Skeletal muscle tissue (tissue), 4 donors: Measurements from ENCODE around the gene TTC7B. TPM values are rescaled to one million over a fixed set of nuclear protein-coding genes. Genes with fewer than 3 reads are reported as not detected.
A peak's percentile ranks its signal among the peaks of the same experiment; 100 is the strongest.

Experiments used
- H3K27ac ChIP-seq: one replicate; pipeline ENCODE4 v1.7.0; 2013; ENCODE audit warnings: mild to moderate bottlenecking, low read depth, low read length, inconsistent platforms
- H3K27me3 ChIP-seq, 3 donors: one replicate each; pipeline ENCODE4 v1.7.0; 2013; ENCODE audit warnings: low read length in 3 of 3; ENCODE audit not compliant: control insufficient read depth in 3 of 3, insufficient read depth in 3 of 3
- H3K36me3 ChIP-seq, 3 donors: one replicate each; pipeline ENCODE4 v1.7.0; 2013; ENCODE audit warnings: low read length in 3 of 3; ENCODE audit not compliant: control insufficient read depth in 3 of 3, insufficient read depth in 3 of 3
- H3K4me1 ChIP-seq, 3 donors: one replicate each; pipeline ENCODE4 v1.7.0; 2013; ENCODE audit warnings: low read length in 3 of 3, mild to moderate bottlenecking in 3 of 3; ENCODE audit not compliant: control insufficient read depth in 3 of 3, insufficient read depth in 3 of 3
- H3K4me3 ChIP-seq, 3 donors: one replicate each; pipeline ENCODE4 v1.7.0; 2013; ENCODE audit warnings: low read length in 3 of 3
- H3K9ac ChIP-seq, 3 donors: one replicate each; pipeline ENCODE4 v1.7.0; 2013; ENCODE audit warnings: low read length in 3 of 3, mild to moderate bottlenecking in 3 of 3, moderate library complexity in 2 of 3, low read depth in 1 of 3
- H3K9me3 ChIP-seq, 3 donors: one replicate each; pipeline ENCODE4 v1.7.0; 2013; ENCODE audit warnings: low read length in 3 of 3; ENCODE audit not compliant: control insufficient read depth in 3 of 3
- total RNA-seq: library from RNA; depleted of rRNA; stranded (reverse); fragments of >200 nt; gene quantifications from one replicate; pipeline ENCODE4 v1.2.3, GENCODE V29; 2014
- donor health status: Osteomylitis.

TTC7B gene
- total RNA-seq, 1 donor from 2014 or later, result 5.7 TPM

- Histone ChIP-seq H3K27ac (no peak overlapping the region), H3K4me1 (peaks cover 38 to 53% (median 40%) of the 10 kb centered on the region in 3 donors), H3K36me3 (peaks cover 0 to 4% (median 4%) of the 10 kb centered on the region in 3 donors), H3K27me3 (no peaks in the 10 kb centered on the region), H3K4me3 (no peak overlapping the region), H3K9me3 (no peaks in the 10 kb centered on the region), H3K9ac (no peak overlapping the region)
Observed at GRCh38 chr14:90548455-90548854, 267.8 kb downstream of the TTC7B start.

- Histone ChIP-seq H3K36me3 (peaks cover 0 to 4% (median 4%) of the 10 kb centered on the region in 3 donors), H3K27me3 (no peaks in the 10 kb centered on the region), H3K4me1 (peaks cover 38 to 51% (median 40%) of the 10 kb centered on the region in 3 donors), H3K4me3 (no peak overlapping the region), H3K9me3 (no peaks in the 10 kb centered on the region), H3K27ac (no peak overlapping the region), H3K9ac (no peak overlapping the region)
Observed at GRCh38 chr14:90547968-90548367, 268.3 kb downstream of the TTC7B start.

DNA sequence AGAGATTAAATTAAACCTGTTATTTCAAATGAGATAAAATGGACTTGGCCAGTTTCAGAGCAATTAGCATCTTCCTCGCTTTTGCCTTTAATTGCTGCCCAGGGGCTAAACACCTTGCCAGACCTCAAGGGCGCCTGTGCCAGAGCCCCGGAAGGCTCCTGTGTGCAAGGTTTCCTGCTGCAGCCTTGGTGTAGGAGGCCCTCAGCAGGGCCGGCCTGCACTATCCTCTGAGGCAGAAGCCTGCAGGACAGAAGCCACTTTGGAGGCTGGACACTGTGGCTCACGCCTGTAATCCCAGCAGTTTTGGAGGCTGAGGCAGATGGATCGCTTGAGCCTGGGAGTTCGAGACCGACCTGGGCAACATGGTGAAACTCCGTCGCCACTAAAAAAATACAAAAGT is 269.0 kb downstream of the TTC7B start:
- peak overlapping the region in 1 of 3 donors; percentile 62 for H3K9ac ChIP-seq
- peaks cover 0 to 4% (median 4%) of the 10 kb centered on the region in 3 donors for H3K36me3 ChIP-seq
- no peak overlapping the region for H3K4me3 ChIP-seq
- no peaks in the 10 kb centered on the region for H3K27me3 ChIP-seq
- no peak overlapping the region for H3K27ac ChIP-seq
- no peaks in the 10 kb centered on the region for H3K9me3 ChIP-seq
- H3K4me1 ChIP-seq, result peaks cover 35 to 48% (median 40%) of the 10 kb centered on the region in 3 donors

- peaks cover 30 to 43% (median 40%) of the 10 kb centered on the region in 3 donors for H3K4me1 ChIP-seq
- peaks cover 0 to 4% (median 4%) of the 10 kb centered on the region in 3 donors for H3K36me3 ChIP-seq
- peak overlapping the region; percentile 77 for H3K27ac ChIP-seq
- peak overlapping the region; percentile 19 to 62 (median 43) for H3K9ac ChIP-seq
- H3K27me3 ChIP-seq, result no peaks in the 10 kb centered on the region
- no peak overlapping the region for H3K4me3 ChIP-seq
- no peaks in the 10 kb centered on the region for H3K9me3 ChIP-seq
Observed at GRCh38 chr14:90546767-90547166, 269.5 kb downstream of the TTC7B start.

GRCh38 chr14:90545966-90546751 is 270.1 kb downstream of the TTC7B start:
- Histone ChIP-seq H3K4me1 (peaks cover 25 to 40% (median 37%) of the 10 kb centered on the region in 3 donors), H3K36me3 (peaks cover 3 to 7% (median 6%) of the 10 kb centered on the region in 3 donors), H3K9me3 (no peaks in the 10 kb centered on the region), H3K9ac (peak overlapping the region; percentile 19 to 68 (median 62)), H3K27ac (peak overlapping the region; percentile 77), H3K4me3 (peak overlapping the region in 1 of 3 donors; percentile 45), H3K27me3 (no peaks in the 10 kb centered on the region)

- H3K9ac ChIP-seq, result peak overlapping the region in 2 of 3 donors; percentile 62 to 68
- H3K4me3 ChIP-seq, result peak overlapping the region in 1 of 3 donors; percentile 45
- peak overlapping the region; percentile 77 for H3K27ac ChIP-seq
- H3K27me3 ChIP-seq, result no peaks in the 10 kb centered on the region
- H3K4me1 ChIP-seq, result peaks cover 22 to 40% (median 30%) of the 10 kb centered on the region in 3 donors
- H3K36me3 ChIP-seq, result peaks cover 8 to 12% (median 11%) of the 10 kb centered on the region in 3 donors
- no peaks in the 10 kb centered on the region for H3K9me3 ChIP-seq
Observed at GRCh38 chr14:90545382-90545781, 270.8 kb downstream of the TTC7B start.

DNA sequence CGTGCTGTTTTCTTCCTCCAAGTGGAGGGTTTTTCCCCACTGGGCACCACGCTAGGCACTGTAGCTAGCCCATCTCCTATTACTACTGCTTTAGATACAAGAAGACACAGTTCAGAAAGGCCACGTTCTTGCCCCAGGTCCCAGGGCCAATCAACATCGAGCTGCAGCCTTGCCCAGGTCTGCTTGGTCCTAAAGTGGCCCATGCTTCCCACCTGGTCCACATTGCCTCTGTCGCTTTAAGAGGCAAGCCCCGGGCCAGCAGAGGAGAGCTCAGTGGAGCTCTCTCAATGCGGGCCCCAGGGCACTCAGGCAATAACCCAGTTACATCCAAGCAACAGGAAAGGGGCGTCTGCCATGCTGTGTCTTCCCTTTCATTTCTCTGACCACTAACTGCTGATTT is 271.3 kb downstream of the TTC7B start:
- peaks cover 8 to 14% (median 12%) of the 10 kb centered on the region in 3 donors for H3K36me3 ChIP-seq
- H3K4me1 ChIP-seq, result peaks cover 22 to 40% (median 30%) of the 10 kb centered on the region in 3 donors
- peak overlapping the region; percentile 77 for H3K27ac ChIP-seq
- no peak overlapping the region for H3K4me3 ChIP-seq
- H3K9me3 ChIP-seq, result no peaks in the 10 kb centered on the region
- peak overlapping the region in 1 of 3 donors; percentile 62 for H3K9ac ChIP-seq
- H3K27me3 ChIP-seq, result no peaks in the 10 kb centered on the region

GRCh38 chr14:90544566-90544965 is 271.7 kb downstream of the TTC7B start:
- no peak overlapping the region for H3K27ac ChIP-seq
- no peak overlapping the region for H3K9ac ChIP-seq
- H3K36me3 ChIP-seq, result peaks cover 12 to 18% (median 12%) of the 10 kb centered on the region in 3 donors
- no peaks in the 10 kb centered on the region for H3K27me3 ChIP-seq
- H3K4me3 ChIP-seq, result no peak overlapping the region
- peaks cover 22 to 40% (median 30%) of the 10 kb centered on the region in 3 donors for H3K4me1 ChIP-seq
- no peaks in the 10 kb centered on the region for H3K9me3 ChIP-seq

GRCh38 chr14:90543876-90544275 is 272.4 kb downstream of the TTC7B start:
- Histone ChIP-seq H3K27me3 (no peaks in the 10 kb centered on the region), H3K27ac (no peak overlapping the region), H3K9ac (no peak overlapping the region), H3K9me3 (no peaks in the 10 kb centered on the region), H3K4me3 (no peak overlapping the region), H3K4me1 (peaks cover 22 to 40% (median 28%) of the 10 kb centered on the region in 3 donors), H3K36me3 (peaks cover 14 to 22% (median 17%) of the 10 kb centered on the region in 3 donors)

- H3K4me3 ChIP-seq, result no peak overlapping the region
Observed at GRCh38 chr14:90541076-90541634, 275.1 kb downstream of the TTC7B start.

More at GRCh38 chr14:90541076-90541634, 275.1 kb downstream of the TTC7B start:
- no peak overlapping the region for H3K9ac ChIP-seq
- H3K27ac ChIP-seq, result no peak overlapping the region
- H3K27me3 ChIP-seq, result no peaks in the 10 kb centered on the region
- no peaks in the 10 kb centered on the region for H3K9me3 ChIP-seq
- peaks cover 14 to 22% (median 20%) of the 10 kb centered on the region in 3 donors for H3K36me3 ChIP-seq
- H3K4me1 ChIP-seq, result peaks cover 19 to 23% (median 23%) of the 10 kb centered on the region in 3 donors
